ENCODE measurements around the gene RANBP3.

The RANBP3 gene

DNA sequence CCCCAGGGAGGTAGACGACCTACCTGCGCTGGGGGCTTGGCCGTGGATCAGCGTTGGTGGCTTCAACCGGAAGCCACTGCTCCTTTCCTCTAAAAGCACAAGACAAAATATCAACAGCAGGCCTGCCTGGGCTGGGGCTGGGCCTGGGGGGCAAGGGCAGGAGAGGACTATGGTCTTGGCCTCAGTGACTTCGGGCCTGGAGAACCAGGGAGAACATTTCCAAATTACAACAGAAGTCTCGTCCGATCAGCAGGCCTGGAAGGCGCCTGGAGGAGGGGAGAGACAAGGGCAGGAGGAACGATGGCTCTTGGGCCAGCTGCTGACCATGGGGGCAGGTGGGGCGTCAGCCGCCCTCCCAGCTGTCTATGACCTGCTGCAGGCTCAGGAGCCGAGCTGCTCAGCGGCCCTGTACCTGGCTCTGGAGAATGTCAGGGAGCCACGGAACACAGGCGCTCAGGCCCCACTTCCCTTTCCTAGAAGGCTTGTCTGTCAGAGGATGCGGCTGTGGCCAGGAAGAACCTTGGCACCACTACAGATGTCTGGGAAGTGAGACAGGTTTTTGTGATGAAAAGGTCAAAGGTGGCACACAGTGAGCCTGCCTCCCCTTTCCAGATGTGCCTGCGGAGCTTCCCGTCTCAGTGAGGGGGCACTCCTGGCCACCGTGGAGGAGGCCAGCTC is 44.4 kb downstream of the RANBP3 start:
- TF ChIP-seq EP300 (IDR thresholded peaks at IDR 0.05; ENCODE audit: borderline replicate concordance): no peak
- no peak for TF ChIP-seq FOXM1 (IDR thresholded peaks at IDR 0.05; ENCODE audit: borderline replicate concordance, low read depth)
- TF ChIP-seq USF1 (IDR thresholded peaks at IDR 0.05): no peak
- TF ChIP-seq ZBTB7A (IDR thresholded peaks at IDR 0.05; ENCODE audit: low read depth): no peak
- TF ChIP-seq REST (IDR thresholded peaks at IDR 0.05; ENCODE audit: low read depth): no peak
- no peak for TF ChIP-seq EGR1 (IDR thresholded peaks at IDR 0.05)
- no peak for TF ChIP-seq TCF12 (IDR thresholded peaks at IDR 0.05; ENCODE audit: low read depth)

DNA sequence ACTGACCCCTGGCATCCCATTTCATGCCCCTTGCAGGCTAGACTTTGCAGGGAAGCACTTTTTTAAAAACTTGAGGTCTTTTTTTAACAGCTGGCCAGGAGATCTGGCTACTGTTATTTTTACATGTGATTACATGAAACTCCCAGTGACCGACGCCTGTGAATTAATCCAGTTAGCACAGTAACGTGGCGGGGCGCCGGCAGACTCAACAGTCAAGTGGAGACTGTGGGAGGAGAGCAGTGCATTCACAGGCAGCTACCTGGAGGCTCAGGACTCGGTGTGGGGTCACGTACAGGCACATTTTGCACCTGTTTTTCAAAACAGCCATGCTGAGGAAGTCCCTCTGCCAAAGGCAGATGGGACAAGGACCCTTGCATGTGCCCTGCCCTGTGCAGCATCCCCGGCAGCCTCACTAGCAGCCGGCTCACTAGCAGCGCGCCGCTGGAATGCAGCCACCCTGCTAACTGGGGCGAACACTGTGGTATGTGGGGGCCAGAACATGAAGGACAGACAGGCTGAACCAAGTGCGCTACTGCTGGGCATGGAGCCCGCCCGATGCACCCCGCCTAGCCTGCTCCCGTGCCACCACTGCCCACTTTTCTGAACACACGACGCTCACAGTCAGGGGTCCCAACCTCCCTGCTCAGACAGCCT is 45.2 kb downstream of the RANBP3 start:
- TF ChIP-seq TAF1 (IDR thresholded peaks at IDR 0.05; ENCODE audit: low read depth) (no peak), TCF12 (IDR thresholded peaks at IDR 0.05; ENCODE audit: low read depth) (no peak), FOXM1 (IDR thresholded peaks at IDR 0.05; ENCODE audit: borderline replicate concordance, low read depth) (no peak), CEBPB (IDR thresholded peaks at IDR 0.05) (no peak)

DNA sequence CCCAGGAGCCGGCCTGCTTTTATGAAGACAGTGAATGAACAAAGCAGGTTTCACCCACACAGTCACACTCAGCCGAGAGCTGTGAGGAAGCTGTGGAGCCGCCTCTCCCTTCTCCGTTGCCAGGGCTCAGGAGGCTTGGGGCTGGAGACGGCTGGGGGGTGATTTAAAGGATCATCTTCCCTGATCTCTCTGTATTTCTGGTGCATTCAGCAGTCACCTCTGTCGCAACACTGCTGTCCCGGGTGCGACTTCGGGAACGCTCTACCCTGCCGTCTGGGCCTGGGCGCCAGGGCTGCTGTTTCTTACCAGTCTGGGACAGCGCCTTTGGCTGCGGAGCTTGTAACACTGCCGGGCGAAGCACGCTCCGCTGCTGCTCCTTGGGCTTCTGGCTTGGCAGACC is 45.8 kb downstream of the RANBP3 start:
- TF ChIP-seq YY1 (IDR thresholded peaks at IDR 0.05; ENCODE audit: low read depth) (no peak), CEBPB (IDR thresholded peaks at IDR 0.05) (no peak), TCF12 (IDR thresholded peaks at IDR 0.05; ENCODE audit: low read depth) (no peak), FOXM1 (IDR thresholded peaks at IDR 0.05; ENCODE audit: borderline replicate concordance, low read depth) (no peak), USF1 (IDR thresholded peaks at IDR 0.05) (no peak), EGR1 (IDR thresholded peaks at IDR 0.05) (no peak), EP300 (IDR thresholded peaks at IDR 0.05; ENCODE audit: borderline replicate concordance) (no peak), REST (IDR thresholded peaks at IDR 0.05; ENCODE audit: low read depth) (no peak)
- TF ChIP-seq, protein P1, sequence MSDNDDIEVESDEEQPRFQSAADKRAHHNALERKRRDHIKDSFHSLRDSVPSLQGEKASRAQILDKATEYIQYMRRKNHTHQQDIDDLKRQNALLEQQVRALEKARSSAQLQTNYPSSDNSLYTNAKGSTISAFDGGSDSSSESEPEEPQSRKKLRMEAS (IDR thresholded peaks at IDR 0.05): no peak

DNA sequence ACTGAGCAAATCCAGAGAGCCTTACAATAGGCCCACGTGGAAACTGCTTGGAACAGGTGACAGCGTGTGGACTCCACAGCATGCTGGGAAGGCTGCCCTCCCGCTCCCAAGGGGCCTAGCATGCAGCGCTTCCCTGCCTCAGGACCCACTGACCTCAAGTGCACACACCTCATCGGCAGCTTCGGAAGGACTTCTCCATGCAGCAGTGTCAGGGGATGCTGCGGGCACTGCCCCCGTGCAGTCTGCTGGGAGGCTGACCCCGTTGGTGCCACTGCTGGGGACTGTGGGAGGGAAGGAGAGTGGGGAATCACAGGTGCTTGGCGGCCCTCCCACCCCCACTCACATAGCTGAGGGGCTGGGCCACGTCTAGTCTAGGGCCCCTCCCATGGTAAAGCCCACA is 46.7 kb downstream of the RANBP3 start:
- TF ChIP-seq NFIC (IDR thresholded peaks at IDR 0.05) (no peak), RAD21 (IDR thresholded peaks at IDR 0.05; ENCODE audit: low read depth) (no peak), EP300 (IDR thresholded peaks at IDR 0.05; ENCODE audit: borderline replicate concordance) (no peak), EGR1 (IDR thresholded peaks at IDR 0.05) (no peak), USF1 (IDR thresholded peaks at IDR 0.05) (no peak), TAF1 (IDR thresholded peaks at IDR 0.05; ENCODE audit: low read depth) (no peak), YY1 (IDR thresholded peaks at IDR 0.05; ENCODE audit: low read depth) (no peak), CEBPB (IDR thresholded peaks at IDR 0.05) (no peak), FOXM1 (IDR thresholded peaks at IDR 0.05; ENCODE audit: borderline replicate concordance, low read depth) (no peak), REST (IDR thresholded peaks at IDR 0.05; ENCODE audit: low read depth) (no peak), TCF12 (IDR thresholded peaks at IDR 0.05; ENCODE audit: low read depth) (no peak)
- TF ChIP-seq, protein P1 (IDR thresholded peaks at IDR 0.05): no peak
